ENCODE data around the gene GPRC5B. TPM values are rescaled to one million over a fixed set of nuclear protein-coding genes. Genes with fewer than 3 reads are reported as not detected.
A peak's percentile ranks its signal among the peaks of the same experiment; 100 is the strongest.

GPRC5B gene
- total and polyA plus RNA-seq, 4 donors, result 6.8 to 21.2 (median 9.5) TPM

DNA sequence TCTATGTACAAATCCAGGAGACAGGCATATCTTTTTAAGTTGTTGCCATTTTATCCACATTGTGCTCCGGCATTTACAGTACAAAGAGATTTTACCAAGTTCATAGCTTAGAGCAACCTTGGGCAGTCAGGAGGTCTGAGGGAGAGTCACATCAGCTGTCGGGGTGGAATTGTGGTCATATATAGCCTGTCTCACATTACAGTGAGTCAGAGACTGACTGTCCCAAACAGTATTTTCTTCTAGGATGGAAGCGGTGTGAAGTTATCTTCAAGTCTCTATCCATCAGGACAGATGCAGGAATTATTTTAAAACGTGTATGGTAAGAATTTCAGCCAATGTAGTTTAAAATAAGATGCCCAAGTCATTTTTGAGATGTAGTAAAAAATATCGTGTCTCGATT lies 53.0 kb downstream of the GPRC5B start:
- ATAC-seq (ENCODE audit: insufficient read depth, low FRiP score), result no peak
- 89 to 92% methylated on average over 6 of the region's 6 CpGs for WGBS, 2 donors
- Histone ChIP-seq H3K36me3 (ENCODE audit: control insufficient read depth in 4 of 4, insufficient read depth in 4 of 4, low read length in 4 of 4) (peaks cover 0 to 5% (median 2%) of the 10 kb centered on the region in 4 donors), H3K27ac (ENCODE audit: low read depth in 1 of 2, low read length in 1 of 2) (peak overlapping the region in 1 of 2 donors; percentile 80), H3K9ac (ENCODE audit: insufficient read depth in 1 of 2, low read length in 2 of 2) (no peak overlapping the region), H3K27me3 (ENCODE audit: control insufficient read depth in 3 of 3, insufficient read depth in 3 of 3, low read length in 2 of 3) (no peaks in the 10 kb centered on the region), H3K9me3 (ENCODE audit: control insufficient read depth in 4 of 4, insufficient read depth in 3 of 4, low read length in 3 of 4) (peaks cover 0 to 2% (median 0%) of the 10 kb centered on the region in 4 donors), H3K4me3 (no peak overlapping the region), H3K4me1 (ENCODE audit: control insufficient read depth in 5 of 5, insufficient read depth in 5 of 5, low read length in 5 of 5) (peaks cover 0 to 7% (median 0%) of the 10 kb centered on the region in 5 donors)
- TF ChIP-seq, protein P1, sequence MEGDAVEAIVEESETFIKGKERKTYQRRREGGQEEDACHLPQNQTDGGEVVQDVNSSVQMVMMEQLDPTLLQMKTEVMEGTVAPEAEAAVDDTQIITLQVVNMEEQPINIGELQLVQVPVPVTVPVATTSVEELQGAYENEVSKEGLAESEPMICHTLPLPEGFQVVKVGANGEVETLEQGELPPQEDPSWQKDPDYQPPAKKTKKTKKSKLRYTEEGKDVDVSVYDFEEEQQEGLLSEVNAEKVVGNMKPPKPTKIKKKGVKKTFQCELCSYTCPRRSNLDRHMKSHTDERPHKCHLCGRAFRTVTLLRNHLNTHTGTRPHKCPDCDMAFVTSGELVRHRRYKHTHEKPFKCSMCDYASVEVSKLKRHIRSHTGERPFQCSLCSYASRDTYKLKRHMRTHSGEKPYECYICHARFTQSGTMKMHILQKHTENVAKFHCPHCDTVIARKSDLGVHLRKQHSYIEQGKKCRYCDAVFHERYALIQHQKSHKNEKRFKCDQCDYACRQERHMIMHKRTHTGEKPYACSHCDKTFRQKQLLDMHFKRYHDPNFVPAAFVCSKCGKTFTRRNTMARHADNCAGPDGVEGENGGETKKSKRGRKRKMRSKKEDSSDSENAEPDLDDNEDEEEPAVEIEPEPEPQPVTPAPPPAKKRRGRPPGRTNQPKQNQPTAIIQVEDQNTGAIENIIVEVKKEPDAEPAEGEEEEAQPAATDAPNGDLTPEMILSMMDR (IDR thresholded peaks at IDR 0.05; ENCODE audit: control extremely low read depth, extremely low read depth), result no peak
- DNase-seq, result no peak

DNA sequence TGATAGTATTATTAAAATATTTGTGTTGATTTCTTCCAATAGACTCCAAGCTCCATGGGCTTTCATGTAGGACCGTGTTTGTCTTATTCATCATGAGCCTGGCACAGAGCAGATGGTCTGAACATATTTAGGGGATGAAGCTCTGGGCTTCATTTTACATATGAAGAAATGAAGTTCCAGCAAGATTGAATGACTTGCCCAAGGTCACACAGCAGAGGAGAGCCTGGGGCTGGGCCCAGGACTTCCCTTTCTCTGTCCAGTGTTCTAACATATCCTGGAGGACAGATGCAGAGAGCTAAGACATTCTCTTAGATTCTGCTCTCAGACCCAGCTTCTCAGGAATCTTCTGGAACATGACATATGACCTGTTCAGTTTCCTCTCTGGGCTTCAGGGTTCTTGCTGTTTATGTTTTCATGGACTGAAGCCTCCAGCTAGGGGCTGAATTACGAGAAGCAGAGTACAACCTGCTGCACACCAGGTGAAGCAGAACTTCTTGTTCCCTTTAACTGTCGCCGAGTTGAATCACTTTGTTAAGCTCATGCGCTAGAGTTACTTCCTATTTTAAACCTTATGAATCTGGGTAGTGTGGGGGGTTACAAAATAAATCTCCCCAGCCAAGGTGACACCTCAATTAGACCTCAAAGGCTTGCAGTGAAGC lies 53.6 kb downstream of the GPRC5B start:
- Histone ChIP-seq H3K9ac (ENCODE audit: insufficient read depth in 1 of 2, low read length in 2 of 2) (no peak overlapping the region), H3K9me3 (ENCODE audit: control insufficient read depth in 4 of 4, insufficient read depth in 3 of 4, low read length in 3 of 4) (peaks cover 0 to 2% (median 0%) of the 10 kb centered on the region in 4 donors), H3K4me3 (no peak overlapping the region), H3K27me3 (ENCODE audit: control insufficient read depth in 3 of 3, insufficient read depth in 3 of 3, low read length in 2 of 3) (no peaks in the 10 kb centered on the region), H3K27ac (ENCODE audit: low read depth in 1 of 2, low read length in 1 of 2) (peak overlapping the region in 1 of 2 donors; percentile 80), H3K36me3 (ENCODE audit: control insufficient read depth in 4 of 4, insufficient read depth in 4 of 4, low read length in 4 of 4) (peaks cover 0 to 5% (median 2%) of the 10 kb centered on the region in 4 donors), H3K4me1 (ENCODE audit: control insufficient read depth in 5 of 5, insufficient read depth in 5 of 5, low read length in 5 of 5) (peaks cover 0 to 3% (median 0%) of the 10 kb centered on the region in 5 donors)
- ATAC-seq (ENCODE audit: insufficient read depth, low FRiP score), result no peak
- no peak for DNase-seq
- TF ChIP-seq, protein P1 (IDR thresholded peaks at IDR 0.05; ENCODE audit: control extremely low read depth, extremely low read depth), result no peak
- 45 to 68% methylated on average over 5 of the region's 5 CpGs for WGBS, 2 donors

DNA sequence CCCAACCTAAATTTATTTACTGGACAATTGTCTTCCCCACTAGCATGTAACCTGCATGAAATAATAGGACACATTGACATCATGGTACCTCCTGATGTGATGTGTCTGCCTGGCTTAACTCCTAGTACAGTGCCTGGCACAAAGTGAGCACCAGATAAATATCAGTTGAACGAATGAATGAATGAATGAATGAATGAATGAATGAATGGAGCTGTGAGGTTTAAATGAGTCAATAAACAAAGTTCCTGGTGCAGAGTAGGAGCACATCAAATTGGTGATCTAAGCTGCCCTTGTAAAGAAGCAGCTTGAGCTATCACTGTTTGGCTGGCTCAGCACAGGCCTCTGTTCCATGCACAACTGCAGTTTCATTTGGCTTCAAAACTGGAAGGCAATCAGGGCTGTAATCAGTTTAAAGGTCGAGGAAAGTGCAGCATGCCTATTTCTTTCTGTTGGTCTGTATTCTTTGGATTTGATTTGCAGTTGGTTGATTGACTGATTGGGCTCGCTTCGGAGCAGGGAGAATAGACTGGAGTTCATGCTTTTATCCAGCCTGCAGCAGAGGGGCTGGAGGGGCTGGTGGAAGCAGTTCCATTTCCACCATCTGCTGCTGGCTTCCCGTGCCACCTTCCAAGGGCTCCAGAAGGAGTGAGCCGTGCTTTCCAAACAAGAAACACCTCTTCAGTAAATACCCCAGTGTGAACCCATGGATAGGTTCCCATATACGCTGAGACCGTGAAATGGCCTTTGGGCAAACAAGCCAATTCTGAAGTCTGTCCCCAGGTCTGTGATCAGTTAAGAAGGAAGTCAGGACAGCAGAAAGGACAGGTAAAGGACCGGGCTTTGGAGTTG lies 54.6 kb downstream of the GPRC5B start:
- H3K4me1 ChIP-seq (ENCODE audit: control insufficient read depth in 5 of 5, insufficient read depth in 5 of 5, low read length in 5 of 5), result peaks cover 0 to 3% (median 0%) of the 10 kb centered on the region in 5 donors
- peaks cover 0 to 2% (median 0%) of the 10 kb centered on the region in 4 donors for H3K9me3 ChIP-seq (ENCODE audit: control insufficient read depth in 4 of 4, insufficient read depth in 3 of 4, low read length in 3 of 4)
- peak in 1 of 3 donors; percentile 40 for DNase-seq
- ATAC-seq (ENCODE audit: insufficient read depth, low FRiP score), result no peak
- no peak overlapping the region for H3K9ac ChIP-seq (ENCODE audit: insufficient read depth in 1 of 2, low read length in 2 of 2)
- H3K27ac ChIP-seq (ENCODE audit: low read depth in 1 of 2, low read length in 1 of 2), result no peak overlapping the region
- TF ChIP-seq, protein P1 (IDR thresholded peaks at IDR 0.05; ENCODE audit: control extremely low read depth, extremely low read depth), result no peak
- WGBS, 2 donors, result 85 to 90% methylated on average over 9 of the region's 9 CpGs
- H3K27me3 ChIP-seq (ENCODE audit: control insufficient read depth in 3 of 3, insufficient read depth in 3 of 3, low read length in 2 of 3), result no peaks in the 10 kb centered on the region
- peaks cover 0 to 5% (median 2%) of the 10 kb centered on the region in 4 donors for H3K36me3 ChIP-seq (ENCODE audit: control insufficient read depth in 4 of 4, insufficient read depth in 4 of 4, low read length in 4 of 4)
- no peak overlapping the region for H3K4me3 ChIP-seq

Measured in lung (tissue), 12 donors.